Stimulated activated CD8-positive, alpha-beta memory T cell treated with anti-CD3 and anti-CD28 coated beads, Interleukin-15, amount 100 ng/mL, for 48 hours (primary cell): ENCODE results near the gene ATG4A.
A peak's percentile ranks its signal among the peaks of the same experiment; 100 is the strongest.

ENCODE experiments used
- DNase-seq, 2 donors: peaks; one replicate each; pipeline ENCODE4 v3.0.0-alpha.2; 2020; ENCODE audit warnings: low read depth in 2 of 2

The ATG4A gene, protein sequence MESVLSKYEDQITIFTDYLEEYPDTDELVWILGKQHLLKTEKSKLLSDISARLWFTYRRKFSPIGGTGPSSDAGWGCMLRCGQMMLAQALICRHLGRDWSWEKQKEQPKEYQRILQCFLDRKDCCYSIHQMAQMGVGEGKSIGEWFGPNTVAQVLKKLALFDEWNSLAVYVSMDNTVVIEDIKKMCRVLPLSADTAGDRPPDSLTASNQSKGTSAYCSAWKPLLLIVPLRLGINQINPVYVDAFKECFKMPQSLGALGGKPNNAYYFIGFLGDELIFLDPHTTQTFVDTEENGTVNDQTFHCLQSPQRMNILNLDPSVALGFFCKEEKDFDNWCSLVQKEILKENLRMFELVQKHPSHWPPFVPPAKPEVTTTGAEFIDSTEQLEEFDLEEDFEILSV

DNA sequence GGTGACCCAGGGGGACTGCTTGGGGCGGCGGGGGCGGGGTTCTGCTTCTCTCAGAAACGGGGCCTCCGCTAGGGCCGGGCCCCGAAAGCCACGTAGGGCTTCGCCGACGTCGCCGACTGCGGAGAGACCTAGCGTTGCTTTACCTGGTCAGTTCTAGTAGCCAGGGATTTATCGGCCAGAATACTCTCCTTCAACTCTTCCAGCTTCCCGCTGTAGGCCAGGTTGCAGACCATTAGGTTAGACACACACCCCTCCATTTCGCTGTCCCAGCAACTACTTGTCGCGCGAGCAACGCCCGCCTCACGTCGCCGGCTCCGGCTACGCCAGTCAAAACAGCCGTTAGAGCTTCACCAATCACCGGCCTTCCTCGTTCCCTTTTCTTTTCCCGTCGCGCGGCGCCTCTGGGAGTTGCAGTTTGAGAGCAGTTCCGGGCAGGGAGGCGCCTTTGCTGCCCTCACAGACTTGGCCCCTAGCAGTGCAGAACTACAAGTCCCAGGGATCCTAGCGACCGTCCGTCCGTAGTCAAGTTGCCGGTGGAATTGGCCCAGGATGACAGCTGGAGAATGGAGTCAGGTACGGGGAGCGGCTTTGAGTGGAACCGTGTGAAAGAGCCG is at the start of gene ATG4A, which contains the start of gene PSMD10:
Gene ATG4A (plus strand): TSS at position 515 of the 614 bp plus-strand sequence. CDS start 49 bp downstream, at position 564.
Gene PSMD10 (minus strand): TSS at position 279 of the 614 bp plus-strand sequence. CDS start 22 bp downstream, at position 257.
- peak; percentile 80 for DNase-seq

DNA sequence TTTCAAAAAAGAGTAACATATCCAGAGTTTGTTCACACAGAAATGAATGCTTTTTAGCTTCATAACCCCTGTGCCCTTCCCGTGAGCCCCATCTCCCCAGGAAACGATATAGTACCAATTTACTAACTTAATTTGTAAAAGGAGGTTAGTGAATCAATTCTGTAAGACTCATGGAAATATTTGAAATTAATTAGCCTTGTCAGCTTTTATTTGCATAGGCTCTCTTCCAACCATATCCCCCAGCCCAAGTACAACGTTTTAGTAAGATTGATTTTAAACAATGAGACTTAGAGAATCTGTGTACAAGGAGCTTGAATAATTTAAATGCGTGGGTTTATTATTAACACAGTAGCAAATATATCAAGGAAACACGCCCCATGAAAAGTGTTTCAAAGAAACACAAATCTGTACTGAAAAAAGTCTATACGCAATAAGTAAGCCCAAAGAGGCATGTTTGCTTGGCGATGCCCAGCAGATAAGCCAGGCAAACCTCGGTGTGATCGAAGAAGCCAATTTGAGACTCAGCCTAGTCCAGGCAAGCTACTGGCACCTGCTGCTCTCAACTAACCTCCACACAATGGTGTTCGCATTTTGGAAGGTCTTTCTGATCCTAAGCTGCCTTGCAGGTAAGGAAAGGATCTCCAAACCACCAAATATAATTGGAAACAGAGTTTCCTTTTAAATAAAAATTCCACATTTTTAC is 46.9 kb upstream of the ATG4A start, which contains the start of gene VSIG1:
Gene VSIG1 (plus strand): TSS at position 512 of the 703 bp plus-strand sequence. CDS start 66 bp downstream, at position 578.
- DNase-seq, result no peak

GRCh38 chrX:108049649-108050048 is 41.9 kb upstream of the ATG4A start:
- no peak for DNase-seq

DNA sequence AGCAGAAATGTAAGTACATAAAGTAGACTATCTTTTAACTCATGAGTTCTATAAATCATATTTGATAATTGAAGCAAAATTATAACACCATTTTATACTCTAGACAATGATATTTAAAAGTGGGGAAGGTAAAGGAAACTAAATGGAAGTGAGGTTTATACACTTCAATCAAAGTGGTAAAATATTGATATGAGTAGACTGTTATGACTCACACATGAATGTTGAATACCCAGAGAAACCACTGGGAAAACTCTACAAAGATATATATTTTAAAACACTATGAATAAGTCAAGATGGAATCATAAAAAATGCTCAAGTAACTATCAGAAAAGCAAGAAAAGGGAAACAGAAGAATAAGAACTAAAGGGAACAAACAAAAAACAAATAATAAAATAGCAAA is 38.4 kb upstream of the ATG4A start:
- no peak for DNase-seq

DNA sequence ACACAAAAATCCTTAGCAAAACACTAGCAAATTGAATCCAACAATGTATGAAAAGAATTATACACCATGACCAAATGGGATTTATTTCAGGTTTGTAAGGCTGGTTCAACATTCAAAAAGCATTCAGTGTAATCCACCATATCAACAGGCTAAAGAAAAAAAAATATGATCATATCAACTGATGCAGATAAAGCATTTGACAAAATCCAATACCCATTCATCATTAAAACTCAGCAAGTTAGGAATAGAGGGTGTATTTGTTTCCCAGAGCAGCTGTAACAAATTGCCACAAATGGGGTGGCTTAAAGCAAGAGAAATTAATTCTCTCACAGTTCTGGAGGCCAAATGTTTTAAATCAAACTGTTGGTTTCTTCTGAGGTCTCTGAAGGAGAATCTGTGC is 36.0 kb upstream of the ATG4A start:
- DNase-seq, result no peak

DNA sequence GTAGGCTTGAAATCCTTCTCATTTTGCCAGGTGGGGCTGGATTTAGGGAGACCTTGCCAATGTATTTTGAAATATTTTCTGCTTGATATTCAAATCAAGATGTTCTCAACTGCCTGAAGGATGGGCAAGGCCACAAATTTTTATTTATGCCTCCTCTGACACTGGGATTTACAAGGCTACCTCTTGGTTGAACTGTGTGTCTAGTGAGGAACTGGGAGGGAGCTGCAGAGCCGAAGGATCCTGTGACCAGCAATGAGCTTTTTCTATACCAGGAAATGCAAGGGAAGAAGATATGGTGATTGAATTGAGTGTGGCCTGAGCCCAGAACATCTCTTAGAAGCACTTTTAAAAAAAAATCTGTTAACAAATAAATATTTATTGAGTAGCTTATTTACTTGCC is 31.8 kb upstream of the ATG4A start:
- DNase-seq, result no peak

GRCh38 chrX:108064001-108064400 is 27.6 kb upstream of the ATG4A start:
- no peak for DNase-seq

DNA sequence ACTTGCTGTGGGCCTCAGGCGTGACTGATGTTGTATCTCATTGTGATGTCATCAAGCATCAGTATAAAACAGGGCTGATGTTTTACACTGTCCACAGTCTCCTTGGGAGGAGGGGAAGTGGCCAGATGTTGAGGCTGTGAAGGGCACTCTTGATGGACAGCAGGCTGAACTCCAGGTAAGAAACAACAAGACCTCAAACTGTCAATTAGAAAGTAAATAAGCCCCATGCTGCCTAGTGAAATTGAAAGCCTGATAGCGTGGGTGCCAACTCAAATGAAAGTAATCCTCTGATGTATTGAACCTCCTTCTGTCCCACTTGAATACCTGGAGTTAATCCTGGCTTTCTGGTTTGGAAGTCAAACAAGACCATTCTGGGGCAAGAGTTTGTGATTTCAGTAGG is 27.0 kb upstream of the ATG4A start:
- DNase-seq, result no peak

- no peak for DNase-seq
Observed at GRCh38 chrX:108068121-108068520, 23.5 kb upstream of the ATG4A start.

- no peak for DNase-seq
Observed at GRCh38 chrX:108070891-108071290, 20.7 kb upstream of the ATG4A start.

- no peak for DNase-seq
Observed at GRCh38 chrX:108071578-108071977, 20.0 kb upstream of the ATG4A start.

DNA sequence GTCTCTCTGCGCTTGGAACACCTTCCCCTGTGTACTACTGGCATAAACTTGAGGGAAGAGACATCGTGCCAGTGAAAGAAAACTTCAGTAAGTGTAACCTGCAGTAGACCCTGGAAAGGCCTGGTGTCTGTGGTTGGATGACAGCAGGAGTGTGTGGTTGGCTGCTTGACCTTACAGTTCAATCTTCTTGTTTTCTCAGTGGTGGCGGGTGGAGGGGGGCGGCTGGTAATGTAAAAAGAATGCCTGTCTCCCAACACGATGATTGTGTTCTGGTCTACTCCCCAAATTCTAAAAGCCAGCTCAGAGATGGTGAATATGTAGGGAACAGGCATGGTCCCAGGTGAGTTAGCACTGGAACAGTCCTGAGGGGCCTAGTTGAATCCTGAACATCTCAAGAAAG is 18.8 kb upstream of the ATG4A start:
- DNase-seq, result no peak

DNA sequence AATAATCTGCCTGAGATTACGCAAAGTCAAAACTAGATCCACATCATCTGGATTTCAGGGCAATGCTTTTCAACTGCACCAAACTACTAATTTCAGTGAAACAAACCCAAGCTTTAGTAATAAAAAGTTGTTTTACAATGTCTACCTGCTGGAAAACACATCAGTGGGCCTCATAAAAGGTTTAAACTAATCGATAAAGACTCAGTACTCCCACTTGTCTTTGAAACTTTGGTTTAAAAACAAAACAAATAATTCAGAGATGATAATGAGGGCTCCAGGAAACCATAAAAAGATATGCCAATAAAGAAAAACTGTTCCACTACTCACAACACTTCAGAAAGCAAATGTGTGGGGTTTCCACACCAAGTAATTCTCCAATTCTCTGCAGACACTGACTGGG is 10.5 kb upstream of the ATG4A start:
- DNase-seq, result no peak

- DNase-seq, result no peak
Observed at GRCh38 chrX:108087792-108088191, 3.8 kb upstream of the ATG4A start.

GRCh38 chrX:108088511-108088910 is 3.1 kb upstream of the ATG4A start:
- no peak for DNase-seq

DNA sequence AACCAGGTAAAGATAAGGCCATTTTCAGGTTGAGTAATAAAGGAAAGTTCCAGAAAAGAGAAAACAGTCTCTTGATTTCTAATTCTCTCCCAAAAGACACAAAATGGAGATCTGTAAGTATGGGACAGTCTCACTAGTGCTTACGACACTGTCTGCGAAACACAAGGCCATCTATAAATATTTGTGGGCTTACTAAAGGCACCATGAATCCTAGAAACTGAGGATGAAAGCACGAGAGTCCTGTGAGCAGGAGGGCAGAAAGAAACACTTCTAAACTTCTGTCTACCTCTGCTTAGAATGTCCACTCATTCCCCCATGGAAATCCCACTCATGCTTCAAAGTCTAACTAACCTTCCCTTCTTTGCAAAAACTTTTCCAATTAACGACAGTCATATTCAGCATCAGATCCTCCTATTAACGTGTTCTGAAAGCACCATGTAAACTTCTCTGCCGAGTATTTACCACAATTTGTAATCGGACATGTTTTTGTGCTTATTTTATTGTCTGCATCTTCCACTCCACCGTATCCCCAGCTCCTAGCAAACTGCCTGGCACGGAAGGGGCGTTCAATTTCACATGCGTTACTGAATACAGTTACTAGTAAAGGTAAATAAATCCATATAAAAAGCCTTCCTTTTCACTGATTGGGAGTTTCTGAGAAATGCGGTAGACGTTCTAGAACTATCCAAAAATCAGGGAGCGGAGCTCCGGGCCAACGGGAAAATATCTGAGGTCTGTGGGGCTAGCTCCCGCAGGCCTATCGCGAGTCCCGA is 901 bp upstream of the ATG4A start:
- DNase-seq, result no peak

DNA sequence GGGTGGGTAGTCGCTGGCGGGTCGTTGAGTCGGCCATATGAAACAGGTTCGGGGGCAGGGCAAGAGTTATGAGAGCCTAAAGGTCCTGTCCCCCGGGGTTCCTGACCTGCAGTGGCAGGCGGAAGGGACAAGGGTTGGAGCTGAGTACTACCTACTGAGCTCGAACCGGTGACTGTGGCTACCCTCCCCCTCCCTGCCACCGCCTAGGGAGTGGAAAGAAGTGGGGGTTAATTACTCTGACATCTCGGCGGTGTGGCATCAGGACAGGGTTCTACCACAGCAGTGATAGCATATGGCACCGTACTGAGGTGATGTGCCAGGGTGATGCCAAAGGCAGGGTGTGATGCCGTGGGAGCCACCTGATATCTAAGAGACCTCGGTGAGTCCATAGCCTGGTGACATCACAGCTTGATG is 307 bp downstream of the ATG4A start:
- DNase-seq, result peak; percentile 2 to 7

GRCh38 chrX:108097380-108097779 is 5.8 kb downstream of the ATG4A start:
- no peak for DNase-seq

DNA sequence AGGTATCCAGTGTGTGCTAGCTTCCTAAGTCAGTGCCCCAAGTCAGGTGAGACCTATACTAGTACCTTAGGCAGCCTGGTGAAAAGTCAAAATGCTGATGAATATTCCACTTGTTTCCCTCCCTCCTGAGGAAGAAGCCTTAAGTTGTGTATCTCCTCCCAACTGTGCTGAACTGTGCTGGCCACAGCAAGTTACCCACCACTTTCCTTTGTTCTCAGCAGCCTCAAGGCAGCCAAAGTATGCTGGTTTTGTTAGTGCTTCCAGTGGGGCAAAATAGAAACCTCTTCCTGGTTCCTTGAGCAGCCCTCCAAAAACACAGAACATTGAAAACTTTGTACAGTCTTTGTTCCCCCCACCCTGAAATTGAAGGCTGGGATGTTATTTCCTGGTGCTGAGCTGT is 13.9 kb downstream of the ATG4A start:
- DNase-seq, result no peak

DNA sequence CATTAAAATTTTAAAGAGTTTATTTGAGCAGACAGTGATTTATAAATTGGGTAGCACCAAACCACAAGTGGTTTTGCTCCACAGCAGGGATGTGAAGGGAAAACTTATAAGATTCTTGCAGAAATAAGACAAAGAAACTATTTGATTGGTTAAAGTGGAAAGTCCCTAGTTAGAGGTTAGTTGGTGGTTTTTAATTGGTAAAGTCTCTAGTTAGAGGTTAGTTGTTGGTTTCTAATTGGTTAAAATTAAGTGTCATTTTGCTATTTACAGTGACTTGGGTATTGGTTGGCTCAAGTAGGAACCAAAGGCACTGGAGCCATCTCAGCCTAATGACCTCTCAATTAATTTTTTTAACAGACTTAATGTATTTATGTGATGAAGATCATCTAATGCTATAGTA is 23.0 kb downstream of the ATG4A start:
- DNase-seq, result no peak

DNA sequence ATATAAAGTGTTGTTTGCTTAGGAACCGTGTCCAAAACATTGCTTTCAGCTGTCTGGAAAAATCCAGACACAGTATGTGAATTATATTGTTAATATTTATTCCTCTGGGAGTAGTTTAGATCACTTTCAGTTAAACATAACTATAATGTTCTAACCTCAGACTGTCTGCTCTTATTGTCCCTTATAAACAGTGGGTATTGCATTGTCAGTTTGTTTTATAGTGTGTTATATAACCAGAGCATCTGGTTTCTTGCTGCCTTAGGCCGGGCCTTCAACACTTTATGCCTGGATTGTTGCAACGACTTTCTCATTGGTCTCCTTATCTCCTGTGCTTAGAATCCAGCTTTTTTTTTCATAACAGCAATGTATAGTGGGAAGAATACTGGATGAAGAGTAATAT is 26.4 kb downstream of the ATG4A start:
- no peak for DNase-seq

DNA sequence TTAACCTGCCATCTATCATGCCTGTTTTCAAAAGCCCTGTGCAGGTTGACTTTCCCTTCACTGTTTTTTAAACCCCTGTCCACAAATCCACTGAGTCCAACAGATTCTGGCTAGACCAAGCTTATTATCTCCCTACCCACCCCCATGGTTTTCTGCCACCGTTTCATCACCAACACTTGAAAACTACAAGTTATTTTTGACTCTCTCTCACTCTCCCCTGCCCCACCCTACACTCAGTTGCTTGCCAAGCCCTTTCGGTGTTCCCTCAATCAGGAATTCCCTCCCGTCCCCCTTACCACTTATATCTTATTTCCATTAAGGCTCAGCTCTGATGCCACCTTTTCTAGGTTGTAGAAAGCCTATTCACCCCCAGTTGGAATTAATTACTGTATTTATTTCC is 29.7 kb downstream of the ATG4A start:
- DNase-seq, result no peak
